Measurements from ENCODE around the gene PLCB1. TPM values are rescaled to one million over a fixed set of nuclear protein-coding genes. Genes with fewer than 3 reads are reported as not detected.
"Not testable (repeated sequence)": the region's sequence is repeated elsewhere in the genome, so short reads cannot be mapped to it uniquely, and the experiment has no call there.

The PLCB1 gene
- total RNA-seq, 1 donor from 2014 or later, result 6.3 TPM

DNA sequence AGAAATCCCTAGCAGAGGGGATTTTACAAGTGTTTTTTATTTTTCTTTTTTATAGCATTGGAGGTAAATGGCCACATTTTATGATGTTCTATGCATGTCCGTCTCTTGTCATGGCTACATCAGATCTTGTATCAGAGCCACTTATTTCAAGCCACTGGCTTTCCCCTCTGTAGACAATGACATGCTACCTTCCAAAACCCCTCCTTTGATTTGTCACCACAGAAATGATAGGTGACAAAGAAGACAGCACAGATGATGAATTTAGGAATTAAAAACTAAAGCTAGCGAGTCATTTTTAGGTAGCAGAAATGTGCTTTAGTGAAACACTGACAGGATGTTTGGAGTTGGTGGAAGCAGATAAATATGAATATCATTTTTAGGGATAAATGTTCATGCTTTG is 20.8 kb downstream of the PLCB1 start:
- intact Hi-C loops (cut with DNase I), result no loop called here
- ATAC-seq (ENCODE audit: poor library complexity) (no peak), DNase-seq (no peak)

DNA sequence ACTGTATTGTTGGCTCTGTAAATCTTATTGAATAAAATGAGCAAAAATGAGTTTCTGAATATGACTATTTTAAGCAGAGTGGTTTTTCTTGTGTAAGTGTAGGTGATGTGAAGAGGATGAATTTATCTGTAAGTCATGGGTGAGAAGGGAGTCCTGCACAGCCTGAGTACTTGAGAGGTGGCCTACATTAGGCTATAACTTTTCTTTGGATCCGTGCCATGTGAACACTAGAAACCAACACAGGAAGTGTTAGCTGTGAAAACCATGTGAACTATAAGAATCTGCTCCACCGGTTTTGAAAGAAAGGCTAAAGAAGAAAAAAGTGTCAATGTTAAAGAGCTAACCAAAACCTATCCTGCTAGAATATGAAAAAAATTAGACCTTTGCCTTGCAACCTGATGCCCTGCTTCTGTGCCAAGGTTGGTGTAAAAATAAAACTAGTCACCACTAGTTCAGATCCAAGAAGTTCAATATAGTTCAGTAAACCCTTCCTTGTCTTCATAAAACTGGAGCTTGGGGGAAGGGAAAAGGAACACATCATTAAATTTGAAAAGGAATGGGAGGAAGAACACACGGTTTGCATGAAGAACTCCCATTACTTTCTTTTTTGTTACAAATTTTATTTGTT is 21.3 kb downstream of the PLCB1 start:
- intact Hi-C loops (cut with DNase I), result no loop called here
- ATAC-seq (ENCODE audit: poor library complexity) (no peak), DNase-seq (no peak)

DNA sequence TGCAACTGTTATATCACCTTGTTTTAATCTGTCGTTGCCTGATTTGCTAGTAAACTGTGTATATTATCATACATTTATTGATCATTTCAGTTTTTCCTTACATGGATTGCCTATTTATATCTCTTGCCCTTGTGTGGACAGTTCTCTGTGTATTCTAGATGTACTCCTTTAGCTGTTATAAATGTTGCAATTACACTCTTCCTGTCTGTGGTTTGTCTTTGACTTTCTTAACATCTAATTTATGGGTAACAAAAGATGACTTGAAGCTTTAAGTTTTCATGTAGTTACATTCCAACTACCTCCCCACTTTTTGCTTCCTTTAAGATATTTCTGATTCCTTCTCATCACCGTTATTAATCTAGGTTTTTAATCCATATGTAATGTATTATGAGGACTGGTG is 22.6 kb downstream of the PLCB1 start:
- DNase-seq, result no peak
- intact Hi-C loops (cut with DNase I), result no loop called here
- ATAC-seq (ENCODE audit: poor library complexity), result no peak

DNA sequence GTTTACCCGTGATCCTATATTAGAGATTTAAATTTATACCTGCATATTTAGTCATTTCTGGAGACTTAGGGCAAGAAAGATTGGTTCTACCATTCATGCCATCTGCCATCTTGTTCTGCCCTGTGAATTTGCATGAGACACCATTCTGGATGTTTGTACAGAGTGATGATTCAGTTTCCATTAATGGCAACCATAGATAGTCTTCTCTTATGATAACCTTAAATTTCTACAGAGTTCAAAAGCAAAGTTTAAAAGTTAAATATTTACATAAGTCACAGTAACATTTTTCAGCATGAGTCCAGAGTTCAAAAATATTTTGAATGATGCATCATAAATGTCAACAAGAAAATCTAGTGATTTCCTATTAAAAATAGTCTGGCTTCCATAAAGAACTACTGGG is 23.2 kb downstream of the PLCB1 start:
- DNase-seq (no peak), ATAC-seq (ENCODE audit: poor library complexity) (no peak)
- intact Hi-C loops (cut with DNase I), result no loop called here

DNA sequence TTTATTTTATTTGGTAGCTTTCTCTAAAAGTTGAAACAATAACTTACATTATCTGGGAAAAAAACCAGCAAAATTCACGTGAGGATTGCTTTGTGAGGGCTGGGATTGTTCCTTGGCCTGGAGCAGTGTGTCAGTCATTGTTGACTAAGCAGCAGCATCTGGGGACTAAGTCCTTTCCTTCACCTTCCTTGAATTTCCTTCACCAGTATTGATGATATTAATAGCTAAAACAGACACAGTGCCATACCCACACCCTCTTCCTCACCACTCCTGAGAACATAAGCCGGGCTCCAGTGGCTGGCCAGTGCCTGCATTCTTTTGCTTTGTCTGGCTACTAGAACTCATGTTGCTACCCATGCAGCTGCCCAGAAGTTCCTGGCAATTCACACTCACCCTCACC is 23.7 kb downstream of the PLCB1 start:
- DNase-seq (no peak), ATAC-seq (ENCODE audit: poor library complexity) (peak; percentile 54)
- intact Hi-C loops (cut with DNase I), result no loop called here

DNA sequence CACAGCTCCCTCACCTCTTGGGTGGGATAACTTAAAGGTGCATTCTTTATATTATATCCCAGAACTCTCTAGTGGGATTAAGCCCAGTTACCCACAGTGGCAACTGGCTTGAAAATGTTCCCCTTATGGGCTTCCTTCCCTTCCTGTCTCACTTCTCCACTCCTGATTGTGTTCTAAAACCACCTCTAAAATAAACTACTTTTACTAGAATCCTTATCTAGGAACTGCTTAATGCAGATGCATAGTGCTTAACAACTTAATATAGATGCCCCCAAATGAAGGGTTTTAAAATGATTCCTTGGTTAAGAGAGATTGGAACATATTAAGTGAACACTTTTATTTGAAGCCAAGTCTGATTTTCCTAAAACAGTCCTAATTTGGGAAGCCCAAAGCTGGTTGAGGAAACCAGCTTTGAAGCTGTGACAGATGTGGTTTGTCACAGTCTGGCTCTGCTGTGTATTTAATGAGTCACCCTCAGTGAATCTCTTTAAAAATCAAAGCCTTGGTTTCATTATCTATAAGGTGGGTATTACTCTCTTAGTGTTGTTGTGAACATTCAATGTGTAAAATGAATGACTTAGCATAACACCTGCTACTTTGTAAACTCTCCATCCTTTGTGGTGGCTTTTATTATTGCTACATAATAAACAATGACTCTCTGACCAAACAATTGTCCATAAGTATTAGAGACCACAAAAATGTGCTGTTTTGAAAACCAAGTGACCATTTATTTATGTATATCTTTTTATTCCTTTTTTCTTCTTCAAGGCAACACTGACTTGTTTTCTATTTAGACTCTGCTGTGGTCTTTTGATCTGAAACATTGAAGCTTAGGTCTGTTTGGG is 24.4 kb downstream of the PLCB1 start:
- intact Hi-C loops (cut with DNase I), result no loop called here
- ATAC-seq (ENCODE audit: poor library complexity) (peak; percentile 29), DNase-seq (no peak)

DNA sequence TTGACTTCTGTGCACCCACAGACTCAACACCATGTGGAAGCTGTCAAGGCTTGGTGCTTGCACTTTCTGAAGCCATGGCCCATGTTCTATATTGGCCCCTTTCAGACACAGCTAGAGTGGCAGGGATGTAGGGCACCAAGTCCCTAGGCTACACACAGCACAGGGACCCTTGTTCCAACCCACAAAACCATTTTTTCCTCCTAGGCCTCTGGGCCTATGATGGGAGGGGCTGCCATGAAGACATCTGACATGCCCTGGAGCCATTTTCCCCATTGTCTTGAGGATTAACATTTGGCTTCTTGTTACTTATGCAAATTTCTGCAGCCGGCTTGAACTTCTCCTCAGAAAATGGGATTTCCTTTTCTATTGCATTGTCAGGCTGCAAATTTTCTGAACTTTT is 27.2 kb downstream of the PLCB1 start:
- intact Hi-C loops (cut with DNase I); DNase-seq: not testable (repeated sequence)

DNA sequence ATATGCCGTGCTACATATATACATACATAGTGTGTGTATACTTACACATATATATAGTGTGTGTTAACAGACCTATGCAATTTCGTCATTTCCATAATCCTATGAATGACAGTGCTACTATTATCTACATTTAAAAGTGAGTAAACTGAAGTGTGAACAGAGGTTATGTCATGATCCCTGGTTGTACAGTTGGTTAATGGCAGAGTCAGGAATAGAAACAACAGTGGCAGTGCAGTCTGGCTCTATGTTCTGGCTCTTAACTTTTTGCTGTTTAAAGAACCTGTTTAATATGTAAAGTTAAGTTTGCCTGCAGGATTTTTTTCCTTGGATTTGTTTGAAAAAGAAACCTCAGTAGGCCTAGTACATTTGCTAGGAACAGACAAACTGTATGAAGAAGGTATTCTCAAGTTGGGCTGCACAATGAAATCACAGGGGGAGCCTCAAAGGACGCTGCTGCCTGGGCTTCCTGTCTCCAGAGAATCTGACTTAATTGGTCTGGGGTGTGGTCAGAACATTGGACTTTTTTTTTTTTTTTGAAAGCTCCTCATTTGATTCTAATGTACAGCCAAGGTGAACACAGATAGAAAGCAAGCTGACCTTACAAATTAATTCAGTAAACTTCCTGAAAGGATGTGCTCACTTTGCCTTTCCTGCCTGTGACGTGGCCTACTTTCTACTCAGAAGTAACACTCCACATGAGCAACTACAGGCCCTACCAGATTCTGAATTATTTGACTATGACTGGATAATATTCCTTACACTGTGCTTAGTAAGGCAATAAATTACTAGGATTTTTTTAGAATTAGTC is 29.4 kb downstream of the PLCB1 start:
- no peak for DNase-seq
- ATAC-seq (ENCODE audit: poor library complexity), result peak; percentile 80
- intact Hi-C loops (cut with DNase I), result no loop called here

More for the DNA sequence above, 27.2 kb downstream of the PLCB1 start:
- not testable (repeated sequence) for ATAC-seq (ENCODE audit: poor library complexity)

DNA sequence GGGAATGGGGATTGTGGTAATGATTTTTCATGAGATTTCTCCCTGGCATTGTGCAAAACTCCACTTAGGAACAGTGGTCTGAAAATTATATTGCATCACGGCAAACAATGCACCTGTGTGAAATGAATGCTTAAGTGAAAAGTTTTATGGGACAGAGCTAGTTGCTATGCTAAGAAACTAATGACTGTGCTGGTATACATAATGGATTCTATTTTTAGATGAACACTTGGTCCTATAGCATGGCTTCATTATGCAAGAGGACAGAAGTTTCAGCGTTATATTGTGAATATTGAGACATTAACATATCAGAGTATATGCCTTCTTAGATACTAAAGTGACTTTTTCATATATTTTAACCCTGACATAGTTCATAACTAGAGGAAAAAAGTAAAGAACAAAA is 30.5 kb downstream of the PLCB1 start:
- DNase-seq (no peak), ATAC-seq (ENCODE audit: poor library complexity) (peak; percentile 73)
- intact Hi-C loops (cut with DNase I), result no loop called here

DNA sequence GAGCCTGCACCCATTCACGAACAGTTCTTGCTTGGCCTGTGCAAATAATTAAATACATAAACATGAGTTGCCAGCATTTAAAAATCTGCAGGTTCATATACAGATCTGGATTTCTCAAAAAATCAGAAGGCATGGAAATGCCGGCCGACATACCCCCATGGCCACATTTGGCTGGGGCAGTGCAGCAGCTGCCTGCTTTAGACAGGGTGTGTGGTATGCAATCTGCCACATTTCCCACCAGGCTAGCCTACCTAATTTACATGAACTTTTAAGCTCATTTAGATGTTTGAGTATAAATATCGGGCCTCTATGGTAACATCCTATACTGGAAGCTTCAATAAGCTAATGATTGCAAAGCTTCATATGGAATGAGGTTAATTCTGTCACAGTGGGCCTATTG is 31.5 kb downstream of the PLCB1 start:
- ATAC-seq (ENCODE audit: poor library complexity) (no peak), DNase-seq (no peak)
- intact Hi-C loops (cut with DNase I), result no loop called here

DNA sequence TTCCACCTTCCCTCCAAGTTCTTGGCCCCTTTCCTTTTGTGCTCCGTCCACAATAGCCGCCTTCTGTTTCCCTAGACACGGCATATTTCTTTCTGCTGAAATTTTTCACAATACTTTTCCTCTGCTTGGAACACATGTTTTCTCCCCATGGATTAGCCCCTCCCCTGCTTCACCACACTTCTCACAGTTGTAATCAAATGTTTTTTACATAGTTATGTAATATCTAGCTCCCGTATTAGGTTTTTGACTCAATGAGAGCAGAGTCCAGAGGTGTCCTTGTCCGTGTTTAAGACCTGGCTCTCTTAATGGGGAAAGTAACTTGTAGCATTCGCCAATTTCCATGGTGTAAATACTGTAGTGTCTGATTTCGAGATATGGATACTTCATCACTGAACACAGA is 34.7 kb downstream of the PLCB1 start:
- intact Hi-C loops (cut with DNase I), result no loop called here
- ATAC-seq (ENCODE audit: poor library complexity) (peak; percentile 27), DNase-seq (no peak)

DNA sequence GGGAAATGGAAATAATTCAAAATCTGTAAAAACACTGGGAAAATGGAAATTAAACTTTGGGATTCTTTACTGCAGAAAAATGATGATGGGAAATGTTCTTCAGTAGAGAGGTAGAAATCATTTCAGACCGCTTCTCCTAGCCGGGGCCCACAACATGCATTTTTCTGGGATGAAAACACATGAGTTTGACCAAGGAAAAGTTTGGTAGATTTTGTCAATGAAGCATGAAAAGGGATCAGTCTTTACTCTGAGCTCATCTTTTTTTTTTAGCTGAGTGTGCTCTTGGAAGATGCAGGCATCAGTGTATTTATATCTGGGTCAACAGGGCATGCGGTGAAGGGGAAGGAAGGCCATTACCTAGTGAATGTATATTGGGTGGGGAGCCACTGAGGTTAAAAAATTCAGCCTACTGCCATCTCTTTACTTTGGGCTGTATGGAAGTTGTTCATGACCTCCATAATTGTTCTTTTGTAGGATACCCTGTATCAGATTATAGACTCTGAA is 36.8 kb downstream of the PLCB1 start:
- intact Hi-C loops (cut with DNase I), result no loop called here
- no peak for ATAC-seq (ENCODE audit: poor library complexity)
- no peak for DNase-seq

DNA sequence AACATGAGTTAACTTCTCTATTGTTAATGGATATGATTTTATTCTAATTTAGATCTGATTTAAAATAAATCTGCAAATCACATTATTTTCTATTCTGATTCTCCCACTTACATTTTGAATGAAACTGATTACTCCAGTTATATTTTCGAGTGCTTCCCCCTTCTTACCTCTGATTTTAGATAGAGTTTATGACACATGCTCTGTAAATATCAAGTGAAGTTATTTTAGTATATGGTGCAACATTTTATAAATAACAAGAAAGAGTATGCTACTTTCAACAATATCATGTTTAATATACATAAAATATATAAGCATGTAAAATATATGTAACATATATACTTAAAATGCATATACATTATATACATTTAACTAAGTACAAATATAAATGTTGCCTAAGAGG is 38.9 kb downstream of the PLCB1 start:
- intact Hi-C loops (cut with DNase I), result no loop called here
- no peak for ATAC-seq (ENCODE audit: poor library complexity)
- DNase-seq, result no peak

DNA sequence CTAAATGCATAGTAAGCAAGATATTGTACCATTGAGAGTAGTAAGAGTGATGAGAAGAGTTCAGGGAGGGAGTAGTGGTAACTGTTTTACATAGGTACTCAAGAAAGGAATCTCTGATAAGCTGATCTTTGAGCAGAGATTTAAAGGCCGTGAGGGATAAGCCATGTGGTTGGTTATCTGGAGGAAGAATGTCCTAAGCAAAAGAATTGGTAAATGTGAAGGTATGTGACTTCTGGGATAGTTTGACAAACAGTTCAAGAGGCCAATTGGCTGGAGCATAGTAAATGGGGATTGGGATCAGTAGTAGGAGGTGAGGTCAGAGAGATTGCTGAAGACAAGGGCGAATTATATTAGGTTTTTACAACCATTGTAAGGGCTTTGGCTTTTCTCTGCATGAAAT is 40.1 kb downstream of the PLCB1 start:
- ATAC-seq (ENCODE audit: poor library complexity) (no peak), DNase-seq (no peak)
- intact Hi-C loops (cut with DNase I), result no loop called here

DNA sequence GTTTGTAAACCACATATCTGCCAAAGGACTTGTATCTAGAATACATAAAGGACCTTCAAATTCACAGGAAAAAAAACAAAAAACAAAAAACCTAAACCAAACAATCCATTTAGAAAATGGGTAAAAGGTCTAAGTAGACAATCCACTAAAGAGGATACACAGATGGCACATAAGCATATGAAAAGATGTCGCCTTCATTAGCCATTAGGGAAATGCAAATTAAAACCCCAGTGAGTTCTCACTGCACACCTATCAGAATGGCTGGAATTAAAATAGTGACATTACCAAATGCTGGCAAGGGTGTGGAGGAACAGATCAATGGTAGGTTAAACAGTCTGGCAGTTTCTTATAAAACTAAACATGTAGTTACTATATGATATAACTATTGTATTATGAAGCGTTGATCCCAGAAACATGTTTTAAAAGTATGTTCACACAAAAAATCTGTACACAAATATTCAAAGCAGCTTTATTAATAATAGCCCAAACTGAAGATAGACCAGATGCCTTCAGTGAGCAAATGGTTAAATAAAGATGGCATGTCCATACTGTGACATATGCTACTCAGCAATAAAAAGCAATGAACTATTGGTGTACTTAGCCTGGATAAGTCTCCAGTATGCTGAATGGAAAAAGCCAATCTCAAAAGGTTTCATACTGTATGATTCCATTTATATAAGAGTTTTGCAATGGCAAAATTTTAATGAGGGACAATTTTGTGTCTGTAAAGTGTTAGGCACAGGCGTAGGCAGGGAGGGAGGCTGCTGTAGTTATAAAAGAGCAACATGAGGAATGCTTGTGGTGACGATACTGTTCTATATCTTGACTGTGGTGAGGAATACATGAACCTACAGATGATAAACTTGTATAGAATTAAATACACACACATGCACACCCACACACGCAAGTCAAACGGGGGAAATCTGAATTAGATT is 43.9 kb downstream of the PLCB1 start:
- DNase-seq, result no peak
- ATAC-seq (ENCODE audit: poor library complexity), result no peak
- intact Hi-C loops (cut with DNase I), result no loop called here

DNA sequence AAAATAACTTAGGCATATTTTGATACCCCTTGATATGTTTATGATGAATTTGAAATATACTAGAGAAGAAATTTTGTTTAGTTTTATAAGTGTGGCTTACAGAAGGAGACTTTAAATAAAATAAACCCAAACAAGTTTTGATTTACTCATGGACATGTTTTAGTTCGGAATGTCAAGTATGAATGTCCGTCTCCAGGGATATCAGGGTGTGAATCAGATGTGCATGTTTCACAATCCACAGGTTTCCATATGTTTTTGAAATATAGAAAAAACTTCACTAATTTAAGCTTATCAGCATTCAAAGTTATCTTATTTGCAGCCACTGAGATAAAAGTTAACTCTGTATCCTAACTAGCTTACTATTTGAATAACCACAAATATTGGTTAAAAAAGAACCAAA is 51.5 kb downstream of the PLCB1 start:
- ATAC-seq (ENCODE audit: poor library complexity), result no peak
- no peak for DNase-seq
- intact Hi-C loops (cut with DNase I), result no loop called here

DNA sequence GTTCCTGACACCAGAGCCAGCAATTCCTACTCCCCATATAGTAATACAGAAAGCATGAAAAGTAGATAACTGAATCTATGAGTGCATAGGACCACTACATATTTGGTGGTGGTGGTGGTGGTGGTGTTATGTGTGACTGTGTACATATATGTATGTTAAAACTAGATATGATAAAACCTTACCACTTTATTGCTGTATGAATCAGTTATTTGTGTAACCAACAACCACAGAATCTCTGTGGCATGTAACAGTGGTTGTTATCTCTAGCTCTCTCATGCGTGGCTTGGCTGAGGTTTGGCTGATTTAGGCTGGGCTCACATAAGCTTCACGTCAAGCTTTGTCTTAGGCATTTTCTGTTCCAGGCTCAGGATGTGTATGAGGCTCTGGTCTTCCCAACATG is 55.7 kb downstream of the PLCB1 start:
- DNase-seq (no peak), ATAC-seq (ENCODE audit: poor library complexity) (no peak)
- intact Hi-C loops (cut with DNase I), result no loop called here

DNA sequence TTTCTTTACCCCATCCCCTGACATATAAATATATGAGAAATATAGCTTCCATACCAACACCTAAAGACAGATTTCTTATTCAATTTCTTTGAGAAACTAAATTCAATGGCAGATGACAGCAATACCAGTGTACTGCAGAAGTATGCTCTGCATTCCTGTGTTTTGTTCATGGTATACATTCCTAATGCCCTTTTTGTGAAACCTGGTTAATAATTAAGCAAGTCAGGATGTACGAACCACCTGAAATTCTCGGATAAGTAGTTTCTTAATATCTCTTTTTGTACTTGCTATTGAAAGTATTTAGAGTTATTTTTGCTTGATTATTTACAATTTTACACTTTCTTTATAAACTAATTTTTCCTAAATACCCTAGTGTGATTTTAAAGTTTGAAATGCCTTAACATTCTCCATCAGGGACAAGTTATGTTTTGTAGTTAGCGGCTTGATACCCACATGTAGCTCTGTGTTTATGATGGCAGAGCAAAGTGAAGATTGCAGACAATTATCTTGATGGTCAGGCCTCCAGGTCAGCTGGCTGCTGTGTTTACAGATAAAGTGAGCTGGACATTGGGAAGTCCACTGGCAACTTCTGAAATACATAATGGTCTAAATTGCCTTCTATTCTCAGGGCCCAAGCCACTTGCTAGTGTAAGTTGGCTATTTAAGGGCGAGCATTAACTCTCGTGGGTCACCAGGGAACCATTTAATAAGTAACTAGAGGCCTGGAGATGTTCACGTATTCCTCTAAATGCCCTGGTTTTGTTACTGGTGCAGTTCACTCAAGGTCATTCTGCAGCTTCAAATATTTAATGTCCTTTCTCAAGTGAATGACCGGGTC is 58.2 kb downstream of the PLCB1 start:
- no peak for ATAC-seq (ENCODE audit: poor library complexity)

More for the DNA sequence above, 58.2 kb downstream of the PLCB1 start:
- intact Hi-C loops (cut with DNase I), result no loop called here
- no peak for DNase-seq
